Right atrium auricular region (tissue), 2 donors: ENCODE results near the gene KLK12. TPM values are rescaled to one million over a fixed set of nuclear protein-coding genes. Genes with fewer than 3 reads are reported as not detected.

Source experiments
- DNase-seq: peaks from one replicate; pipeline ENCODE4 v3.0.0-alpha.2; 2019; ENCODE audit warnings: low spot score
- H3K27ac ChIP-seq, 2 donors: fragments of 200-600 bp; sonication (generic); 1 replicate in 1 of 2; 2 replicates in 1 of 2; pipeline ENCODE4 v1.5.1; 2016 to 2019
- H3K27me3 ChIP-seq, 2 donors: fragments of 200-600 bp; sonication (generic); one replicate each; pipeline versions ENCODE4 v1.5.1 to v1.6.0; 2017 to 2019
- H3K36me3 ChIP-seq: fragments of 200-600 bp; sonication (generic); one replicate; pipeline ENCODE4 v1.5.1; 2016
- H3K4me1 ChIP-seq, 2 donors: fragments of 200-600 bp; sonication (generic); one replicate each; pipeline versions ENCODE4 v1.5.1 to v1.6.0; 2017 to 2019
- H3K4me3 ChIP-seq, 2 donors: fragments of 200-600 bp; sonication (generic); 1 replicate in 1 of 2; 2 replicates in 1 of 2; pipeline ENCODE4 v1.5.1; 2017 to 2019; ENCODE audit warnings: mild to moderate bottlenecking in 1 of 2, moderate library complexity in 1 of 2
- H3K9me3 ChIP-seq, 2 donors: fragments of 200-600 bp; sonication (generic); one replicate each; pipeline ENCODE4 v1.5.1; 2019
- total RNA-seq, 2 donors: library from RNA; depleted of rRNA; stranded (reverse); fragments of >200 nt; gene quantifications; one replicate each; pipeline ENCODE4 v1.1.0, GENCODE V29; 2016
- TF ChIP-seq, protein P1 (sequence below), 2 donors: fragments of 200-600 bp; sonication (generic); IDR thresholded peaks; one replicate each; pipeline ENCODE4 v1.5.1; 2019; ENCODE audit warnings: antibody characterized with exemption in 2 of 2

KLK12 gene
- total RNA-seq, 2 donors from 2014 or later: not detected

DNA sequence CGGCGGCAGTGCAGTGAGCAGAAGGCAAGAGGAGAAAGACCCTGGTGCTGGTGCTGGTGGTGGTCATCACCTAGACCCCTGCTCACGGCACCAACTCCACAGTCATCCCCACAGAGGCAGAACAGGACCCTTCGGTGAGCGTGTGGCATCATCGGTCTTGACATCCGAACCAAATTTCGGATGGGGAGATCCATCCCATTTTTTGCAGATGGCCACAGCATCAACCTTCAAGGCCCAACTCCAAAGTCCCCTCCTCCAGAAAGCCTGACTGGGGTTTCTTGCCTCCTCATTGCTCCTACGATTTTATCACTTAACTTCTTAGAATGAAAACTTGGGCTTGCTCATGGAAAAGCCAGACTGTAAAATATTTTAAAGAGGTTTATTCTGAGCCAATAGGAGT, 8.7 kb upstream of the KLK12 start:
- DNase-seq: no peak
- no peaks in the 10 kb centered on the region for H3K4me1 ChIP-seq
- no peaks in the 10 kb centered on the region for H3K36me3 ChIP-seq
- H3K27me3 ChIP-seq: no peaks in the 10 kb centered on the region
- no peak overlapping the region for H3K27ac ChIP-seq
- no peaks in the 10 kb centered on the region for H3K9me3 ChIP-seq
- TF ChIP-seq, protein P1, sequence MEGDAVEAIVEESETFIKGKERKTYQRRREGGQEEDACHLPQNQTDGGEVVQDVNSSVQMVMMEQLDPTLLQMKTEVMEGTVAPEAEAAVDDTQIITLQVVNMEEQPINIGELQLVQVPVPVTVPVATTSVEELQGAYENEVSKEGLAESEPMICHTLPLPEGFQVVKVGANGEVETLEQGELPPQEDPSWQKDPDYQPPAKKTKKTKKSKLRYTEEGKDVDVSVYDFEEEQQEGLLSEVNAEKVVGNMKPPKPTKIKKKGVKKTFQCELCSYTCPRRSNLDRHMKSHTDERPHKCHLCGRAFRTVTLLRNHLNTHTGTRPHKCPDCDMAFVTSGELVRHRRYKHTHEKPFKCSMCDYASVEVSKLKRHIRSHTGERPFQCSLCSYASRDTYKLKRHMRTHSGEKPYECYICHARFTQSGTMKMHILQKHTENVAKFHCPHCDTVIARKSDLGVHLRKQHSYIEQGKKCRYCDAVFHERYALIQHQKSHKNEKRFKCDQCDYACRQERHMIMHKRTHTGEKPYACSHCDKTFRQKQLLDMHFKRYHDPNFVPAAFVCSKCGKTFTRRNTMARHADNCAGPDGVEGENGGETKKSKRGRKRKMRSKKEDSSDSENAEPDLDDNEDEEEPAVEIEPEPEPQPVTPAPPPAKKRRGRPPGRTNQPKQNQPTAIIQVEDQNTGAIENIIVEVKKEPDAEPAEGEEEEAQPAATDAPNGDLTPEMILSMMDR (IDR thresholded peaks at IDR 0.05): no peak
- H3K4me3 ChIP-seq: no peak overlapping the region

DNA sequence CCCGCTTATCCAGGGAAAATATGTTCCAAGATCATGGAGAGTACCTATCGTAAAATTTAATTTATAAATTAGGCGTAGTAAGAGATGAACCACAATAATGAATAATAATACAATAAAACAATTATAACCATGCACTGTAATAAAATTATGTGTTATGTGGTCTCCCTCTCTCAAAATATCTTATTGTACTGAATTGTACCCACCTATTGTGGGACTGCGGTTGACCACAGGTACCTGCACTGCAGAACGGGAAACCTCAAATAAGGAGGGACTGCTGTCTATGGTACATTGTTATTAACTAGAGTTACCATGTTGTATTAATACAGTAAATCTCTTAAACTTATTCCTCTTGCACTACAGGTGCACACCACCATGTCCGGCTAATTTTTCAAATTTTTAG, 5.3 kb upstream of the KLK12 start:
- H3K36me3 ChIP-seq: no peaks in the 10 kb centered on the region
- no peaks in the 10 kb centered on the region for H3K4me1 ChIP-seq
- H3K27ac ChIP-seq: no peak overlapping the region
- no peak overlapping the region for H3K4me3 ChIP-seq
- H3K9me3 ChIP-seq: no peaks in the 10 kb centered on the region
- TF ChIP-seq, protein P1 (IDR thresholded peaks at IDR 0.05): no peak
- no peak for DNase-seq
- H3K27me3 ChIP-seq: no peaks in the 10 kb centered on the region

DNA sequence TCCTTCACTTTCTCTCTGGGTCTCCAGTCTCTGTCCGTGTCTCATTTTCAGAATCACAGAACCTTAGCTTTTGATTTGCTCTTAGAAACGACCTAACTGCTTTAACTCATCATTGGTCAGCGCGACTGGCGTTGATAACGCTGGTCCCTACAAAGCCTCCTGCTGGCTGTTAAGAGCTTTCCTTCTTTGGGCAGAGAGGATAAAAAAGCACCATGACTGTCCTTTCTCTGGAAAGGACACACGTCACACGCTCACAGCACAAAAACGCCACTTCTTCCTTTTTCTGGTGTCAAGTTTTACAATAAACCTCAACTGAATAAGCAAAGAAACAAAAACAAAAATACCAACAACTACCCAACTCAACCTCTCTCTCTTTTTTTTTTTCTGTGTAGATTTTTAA, 1.7 kb upstream of the KLK12 start:
- TF ChIP-seq, protein P1 (IDR thresholded peaks at IDR 0.05): no peak

DNA sequence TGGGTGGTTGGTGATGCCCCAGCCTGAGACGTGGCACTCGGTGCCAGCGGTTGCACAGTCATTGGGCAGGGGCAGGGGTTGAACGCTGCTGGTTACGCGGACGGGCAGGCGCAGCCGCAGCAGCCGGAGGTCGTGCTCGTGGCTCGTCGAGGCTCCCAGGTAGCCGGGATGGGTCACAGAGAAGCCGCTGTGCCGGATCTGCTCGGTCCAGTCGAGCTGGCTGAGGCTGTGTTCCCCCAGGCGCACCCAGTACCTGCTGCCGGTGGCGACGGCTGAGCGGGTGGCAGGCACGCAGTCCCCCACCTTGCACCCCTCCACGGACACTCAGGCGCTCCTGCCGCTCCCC, 2.9 kb downstream of the KLK12 start:
- no peaks in the 10 kb centered on the region for H3K27me3 ChIP-seq
- TF ChIP-seq, protein P1 (IDR thresholded peaks at IDR 0.05): no peak

More for the DNA sequence above, 1.7 kb upstream of the KLK12 start:
- no peaks in the 10 kb centered on the region for H3K4me1 ChIP-seq
- DNase-seq: no peak
- no peaks in the 10 kb centered on the region for H3K36me3 ChIP-seq
- H3K9me3 ChIP-seq: no peaks in the 10 kb centered on the region
- no peaks in the 10 kb centered on the region for H3K27me3 ChIP-seq
- H3K27ac ChIP-seq: no peak overlapping the region
- H3K4me3 ChIP-seq: no peak overlapping the region

DNA sequence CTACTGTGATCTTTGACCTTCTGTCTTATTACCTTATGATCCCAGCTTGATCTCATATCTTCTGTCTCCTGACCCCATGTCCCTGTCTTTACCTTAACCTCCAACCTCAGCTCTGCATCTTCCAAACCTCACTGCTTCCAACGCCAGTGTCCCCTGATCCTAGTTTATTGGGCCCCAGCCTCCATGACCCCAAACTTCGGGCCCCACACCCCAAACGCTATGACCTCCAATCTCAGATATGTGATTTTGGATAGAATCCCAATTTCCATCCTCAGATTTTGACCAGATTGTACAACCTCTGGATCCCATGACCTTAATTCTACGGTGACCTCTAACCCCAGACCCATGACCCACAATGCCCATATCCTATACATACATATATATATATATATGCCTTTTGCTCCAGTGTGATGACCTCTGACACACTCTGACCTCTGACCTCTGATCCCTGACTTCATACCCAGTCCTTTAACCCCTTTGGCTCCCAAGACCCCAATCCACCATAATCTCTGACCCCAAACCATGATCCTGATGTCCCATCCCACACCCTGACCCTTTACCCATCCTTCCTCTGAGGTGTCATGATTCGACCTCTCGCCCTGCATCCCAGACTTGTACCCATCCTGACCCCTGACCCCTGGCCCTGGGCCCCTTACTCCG, 3.5 kb downstream of the KLK12 start:
- TF ChIP-seq, protein P1 (IDR thresholded peaks at IDR 0.05): no peak
- Histone ChIP-seq H3K27me3 (no peaks in the 10 kb centered on the region), H3K27ac (no peak overlapping the region), H3K4me1 (no peaks in the 10 kb centered on the region), H3K4me3 (no peak overlapping the region), H3K9me3 (no peaks in the 10 kb centered on the region), H3K36me3 (no peaks in the 10 kb centered on the region)
- DNase-seq: no peak

More for the DNA sequence above, 2.9 kb downstream of the KLK12 start:
- no peak overlapping the region for H3K4me3 ChIP-seq
- no peaks in the 10 kb centered on the region for H3K4me1 ChIP-seq
- H3K36me3 ChIP-seq: no peaks in the 10 kb centered on the region
- no peak overlapping the region for H3K27ac ChIP-seq
- no peak for DNase-seq
- H3K9me3 ChIP-seq: no peaks in the 10 kb centered on the region

DNA sequence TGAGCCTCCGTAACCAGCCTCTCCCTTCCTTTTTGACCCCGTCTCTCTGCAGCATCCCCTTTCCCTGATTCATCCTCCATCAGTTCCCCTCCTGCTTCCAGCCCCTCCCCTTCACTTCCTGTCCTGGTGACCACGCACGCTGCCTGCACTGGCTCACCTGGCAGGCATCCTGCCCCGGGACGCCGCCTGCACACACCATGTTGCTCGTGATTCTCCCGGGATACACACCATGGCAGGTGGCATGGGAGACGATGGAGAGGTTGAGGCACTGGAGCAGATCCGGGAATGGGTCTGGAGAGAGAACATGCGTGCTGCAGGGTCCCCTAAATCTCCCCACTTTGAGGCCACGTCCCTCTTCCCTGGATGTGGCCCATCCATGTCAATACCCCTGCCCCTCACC, 4.2 kb downstream of the KLK12 start:
- DNase-seq: no peak
- no peak overlapping the region for H3K27ac ChIP-seq
- TF ChIP-seq, protein P1 (IDR thresholded peaks at IDR 0.05): no peak
- H3K4me3 ChIP-seq: no peak overlapping the region
- no peaks in the 10 kb centered on the region for H3K9me3 ChIP-seq
- H3K36me3 ChIP-seq: no peaks in the 10 kb centered on the region
- no peaks in the 10 kb centered on the region for H3K4me1 ChIP-seq
- no peaks in the 10 kb centered on the region for H3K27me3 ChIP-seq
